GM21447 (cell line): Measurements from ENCODE around the gene EIF3F.

ENCODE experiments used
- ATAC-seq: cut with Tn5 transposase; IDR thresholded peaks from one replicate; pipeline ENCODE4 v1.9.1; 2021; ENCODE audit not compliant: unreplicated experiment

Gene EIF3F

DNA sequence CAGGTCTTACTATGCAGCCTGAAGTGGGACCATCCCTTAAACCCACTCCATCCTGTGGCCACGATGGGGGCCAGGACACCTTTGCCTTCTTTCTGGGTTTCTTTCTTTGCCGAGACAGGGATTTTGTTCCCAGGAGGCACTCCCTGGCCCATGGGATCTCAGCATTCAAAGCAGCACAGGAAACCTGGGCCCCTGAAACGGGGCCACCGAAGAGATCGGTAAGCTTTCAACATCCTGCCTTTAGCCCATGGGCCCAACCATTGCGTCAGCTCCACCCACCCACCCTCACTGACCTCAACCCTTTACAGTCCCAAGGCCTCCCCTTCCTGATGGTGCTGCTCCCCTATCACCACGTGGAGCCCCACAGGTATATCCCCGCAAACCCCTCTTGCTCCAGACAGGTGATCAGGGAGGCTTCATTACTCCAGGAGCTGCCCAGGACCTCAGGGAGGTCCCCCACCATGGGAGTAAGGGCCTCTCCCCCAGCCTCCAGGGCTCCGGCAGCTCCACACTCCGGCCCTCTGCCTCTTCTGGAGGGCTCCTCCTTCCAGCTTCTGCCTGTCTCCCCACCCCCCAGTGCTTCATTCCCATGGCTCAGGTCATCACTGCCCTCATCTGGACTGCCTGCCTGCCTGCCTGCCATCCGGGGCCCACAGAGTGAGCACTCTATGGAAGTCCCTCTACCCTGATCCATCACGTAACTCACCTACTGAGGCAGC, 51.8 kb downstream of the EIF3F start:
- no peak for ATAC-seq

DNA sequence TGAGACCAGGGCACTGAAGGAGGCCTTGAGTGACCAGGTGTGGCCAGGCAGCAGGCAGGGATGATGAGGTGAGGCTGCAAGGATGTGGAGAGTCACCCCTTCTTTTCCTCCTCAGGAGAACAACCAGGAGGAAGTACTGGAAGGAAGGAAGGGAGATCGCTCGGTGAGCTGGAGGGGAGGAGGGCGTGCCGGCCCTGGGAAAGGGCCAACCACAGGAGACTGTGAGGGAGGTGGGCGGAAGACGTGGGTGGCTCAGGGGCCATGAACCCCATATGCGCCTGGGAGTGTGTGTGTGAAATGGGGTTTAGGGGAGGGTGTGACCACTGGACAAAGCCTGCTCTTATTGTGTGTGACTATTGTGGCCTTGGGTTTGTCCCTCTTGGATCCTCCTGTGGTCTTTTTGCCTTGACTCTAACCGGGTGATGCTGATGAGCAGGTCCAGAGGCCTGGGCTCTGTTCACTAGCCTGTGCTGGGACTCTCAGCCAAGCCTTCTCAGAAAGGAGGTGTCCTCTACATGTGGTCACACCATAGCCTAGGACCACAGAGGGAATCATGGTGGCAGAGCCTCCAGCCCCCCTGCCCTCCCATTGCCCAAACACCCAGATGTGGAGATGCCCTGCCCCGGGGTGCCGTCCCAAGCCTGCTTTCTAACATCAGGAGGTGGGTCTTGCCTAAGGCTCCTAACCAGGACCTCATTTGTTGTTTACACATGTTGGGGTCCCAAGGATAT, 52.6 kb downstream of the EIF3F start:
- ATAC-seq: no peak

DNA sequence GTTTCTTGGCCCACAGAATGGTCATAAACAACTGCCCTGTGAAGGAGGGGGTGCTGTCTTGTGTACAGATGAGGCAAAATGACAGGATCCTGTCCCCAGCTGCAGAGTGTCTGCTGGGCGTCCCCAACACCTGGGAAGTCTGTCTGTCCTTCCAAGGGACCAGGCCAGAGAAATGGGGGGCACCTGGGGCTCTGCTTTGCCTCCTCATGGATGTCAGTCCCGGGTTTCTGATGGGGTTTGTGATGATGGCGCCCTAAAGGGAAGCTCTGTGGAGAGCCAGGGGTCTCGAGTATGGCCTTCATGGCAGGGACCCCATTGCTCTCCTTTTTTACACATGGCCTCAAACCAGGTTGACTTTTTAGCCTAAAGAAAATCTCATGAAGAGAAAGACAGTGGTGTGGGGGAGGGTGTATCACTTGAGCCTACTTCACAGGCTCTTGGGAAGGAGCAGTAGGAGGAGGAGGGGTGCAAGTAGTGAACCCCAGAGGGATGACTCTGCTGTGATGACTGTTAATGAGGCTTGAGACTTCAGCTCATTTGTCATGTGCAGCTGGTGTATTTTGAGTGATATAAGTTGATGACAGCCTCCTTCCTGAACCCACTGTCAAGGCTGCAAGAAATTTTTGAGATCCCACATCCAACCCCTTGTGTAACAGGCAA, 53.3 kb downstream of the EIF3F start:
- no peak for ATAC-seq

DNA sequence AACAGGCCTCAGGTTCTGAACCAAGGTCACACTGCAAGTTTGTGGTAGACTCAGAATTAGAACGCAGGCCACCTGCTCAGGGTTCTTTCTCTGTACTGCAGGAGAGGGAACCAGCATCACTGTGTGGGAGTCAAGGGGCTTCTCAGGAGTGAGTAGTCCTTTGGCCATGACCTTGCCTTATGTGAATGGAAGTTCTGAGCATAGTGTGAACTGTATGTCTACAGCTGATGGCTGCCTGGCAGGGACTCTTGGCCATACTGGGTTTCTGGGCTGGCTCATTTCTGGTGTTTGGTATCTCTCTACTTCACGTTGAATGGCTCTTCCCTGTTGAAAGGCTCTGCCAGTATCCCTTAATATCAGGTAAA, 53.8 kb downstream of the EIF3F start:
- ATAC-seq: no peak

DNA sequence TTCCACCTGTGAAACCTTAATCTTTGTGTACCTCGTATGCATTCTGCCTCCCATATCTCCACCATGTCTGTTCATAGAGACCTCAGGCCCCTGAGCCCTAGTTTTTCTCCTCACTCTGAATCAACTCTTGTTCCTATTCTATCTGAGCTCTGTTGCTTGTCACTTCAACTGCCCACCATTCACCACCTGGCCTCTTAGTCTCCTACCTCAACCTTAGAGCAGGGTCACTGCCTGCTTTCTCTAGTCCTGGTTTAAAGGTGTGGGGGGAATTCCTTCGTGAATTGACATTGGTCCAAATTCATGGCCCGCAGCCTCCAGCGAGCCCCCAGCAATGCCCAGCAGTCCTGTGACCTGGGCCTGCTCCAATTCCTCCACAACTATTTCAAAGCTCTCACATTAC, 54.4 kb downstream of the EIF3F start:
- ATAC-seq: no peak

DNA sequence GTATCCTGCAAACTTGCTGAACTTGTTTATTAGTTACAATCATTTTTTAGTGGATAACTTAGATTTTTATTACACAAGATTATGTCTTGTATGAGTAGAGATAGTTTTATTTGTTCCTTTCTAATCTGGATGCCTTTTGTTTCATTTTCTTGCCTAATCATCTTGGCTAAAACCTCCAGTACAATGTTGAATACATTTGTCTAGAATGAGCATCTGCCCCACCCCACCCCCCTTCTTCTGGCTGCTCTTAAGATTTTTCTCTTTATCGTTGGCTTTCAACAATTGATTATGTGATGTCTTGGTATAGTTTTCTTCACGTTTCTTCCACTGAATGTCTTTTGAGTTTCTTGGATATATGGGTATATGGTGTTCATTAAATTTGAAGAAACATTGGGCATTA, 56.6 kb downstream of the EIF3F start:
- no peak for ATAC-seq

DNA sequence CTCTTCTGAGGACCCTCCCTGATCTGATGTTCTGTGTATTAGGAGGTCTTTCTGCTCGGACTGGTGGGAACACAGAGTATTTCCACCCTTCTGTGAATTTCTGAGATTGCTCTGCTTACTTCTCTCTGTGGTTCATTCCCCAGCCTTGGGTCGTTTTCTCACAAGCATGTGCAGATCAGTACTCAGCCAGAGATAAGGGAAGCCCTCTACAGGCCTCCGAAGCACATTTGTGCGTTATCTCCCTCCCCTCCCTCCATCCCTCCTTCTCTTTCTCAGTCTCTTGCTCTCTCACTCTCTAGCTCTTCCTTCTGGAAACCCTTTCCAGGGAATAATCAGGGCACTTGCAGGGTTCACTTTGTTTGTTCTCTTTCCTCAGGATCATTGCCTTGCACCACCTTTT, 58.7 kb downstream of the EIF3F start:
- ATAC-seq: no peak

DNA sequence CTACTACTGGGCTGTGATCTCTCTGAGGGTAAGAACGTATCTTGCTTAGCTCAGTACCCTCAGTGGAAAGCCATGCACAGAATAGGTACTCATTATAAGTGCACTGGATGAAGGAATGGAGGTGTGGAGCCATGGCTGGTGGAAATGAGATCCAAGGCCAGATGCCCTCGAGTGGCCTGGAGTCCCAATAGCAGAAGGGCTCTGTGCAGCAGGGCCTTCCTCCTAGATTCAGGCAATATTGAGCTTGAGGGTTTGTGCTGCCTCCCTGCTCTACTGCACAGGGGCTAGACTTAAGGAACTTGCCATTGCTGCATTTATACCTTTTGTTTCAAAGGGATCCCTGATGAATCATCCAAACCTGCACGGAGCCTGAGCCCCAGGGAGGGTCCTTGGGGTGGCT, 60.2 kb downstream of the EIF3F start:
- ATAC-seq: no peak

DNA sequence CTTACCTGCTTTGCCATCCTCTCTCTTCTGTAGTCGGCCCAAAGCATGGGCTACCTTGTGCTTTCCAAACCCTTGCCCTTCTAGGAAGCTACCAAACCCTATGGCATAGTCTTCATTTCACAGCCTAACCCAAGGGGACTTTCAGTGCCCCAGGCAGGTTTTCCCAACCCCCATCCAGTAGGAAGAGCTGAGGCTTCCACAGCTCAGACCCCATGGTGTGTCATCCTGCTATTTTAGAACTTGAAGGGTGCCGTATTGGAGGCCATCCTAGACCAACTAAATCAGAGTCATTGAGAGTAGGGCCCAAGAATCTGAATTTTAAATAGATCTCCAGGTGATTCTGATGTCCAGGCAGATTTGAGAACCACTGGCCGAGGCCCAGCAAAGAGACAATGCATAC, 61.9 kb downstream of the EIF3F start:
- ATAC-seq: no peak
